ENCODE data around the gene AFAP1.

Gene AFAP1

DNA sequence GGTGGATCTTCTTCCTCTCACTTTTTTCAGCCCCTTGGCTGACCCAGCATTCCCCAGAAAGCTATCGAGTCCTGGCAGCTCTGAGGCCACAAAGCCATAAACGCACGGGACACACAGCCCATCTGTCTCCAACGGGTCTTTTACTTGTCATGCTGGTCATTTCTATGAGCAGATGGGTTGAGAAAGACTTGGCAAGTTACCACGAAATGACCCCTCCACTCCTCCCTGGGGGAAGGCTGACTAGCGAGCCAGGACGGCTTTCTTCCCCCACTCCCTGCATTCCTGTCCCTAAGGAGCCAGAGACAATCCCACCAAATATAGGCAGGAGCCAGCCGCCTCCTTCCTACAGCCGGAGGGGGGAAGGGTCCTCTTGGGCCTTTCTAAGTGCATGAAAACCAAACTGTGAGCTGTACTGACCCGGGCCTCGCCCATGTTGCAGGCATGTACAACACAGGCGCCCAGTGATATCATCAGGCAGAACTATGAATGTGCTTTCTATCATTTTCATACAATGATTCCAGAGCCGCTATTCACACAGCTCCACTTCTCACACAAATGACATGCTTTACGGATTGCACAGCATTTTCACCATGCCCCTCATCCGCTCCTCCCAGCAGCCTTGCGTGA, 28.6 kb downstream of the AFAP1 start:
- DNase-seq = no peak

GRCh38 chr4:7910263-7910896, 29.3 kb downstream of the AFAP1 start:
- DNase-seq = no peak

DNA sequence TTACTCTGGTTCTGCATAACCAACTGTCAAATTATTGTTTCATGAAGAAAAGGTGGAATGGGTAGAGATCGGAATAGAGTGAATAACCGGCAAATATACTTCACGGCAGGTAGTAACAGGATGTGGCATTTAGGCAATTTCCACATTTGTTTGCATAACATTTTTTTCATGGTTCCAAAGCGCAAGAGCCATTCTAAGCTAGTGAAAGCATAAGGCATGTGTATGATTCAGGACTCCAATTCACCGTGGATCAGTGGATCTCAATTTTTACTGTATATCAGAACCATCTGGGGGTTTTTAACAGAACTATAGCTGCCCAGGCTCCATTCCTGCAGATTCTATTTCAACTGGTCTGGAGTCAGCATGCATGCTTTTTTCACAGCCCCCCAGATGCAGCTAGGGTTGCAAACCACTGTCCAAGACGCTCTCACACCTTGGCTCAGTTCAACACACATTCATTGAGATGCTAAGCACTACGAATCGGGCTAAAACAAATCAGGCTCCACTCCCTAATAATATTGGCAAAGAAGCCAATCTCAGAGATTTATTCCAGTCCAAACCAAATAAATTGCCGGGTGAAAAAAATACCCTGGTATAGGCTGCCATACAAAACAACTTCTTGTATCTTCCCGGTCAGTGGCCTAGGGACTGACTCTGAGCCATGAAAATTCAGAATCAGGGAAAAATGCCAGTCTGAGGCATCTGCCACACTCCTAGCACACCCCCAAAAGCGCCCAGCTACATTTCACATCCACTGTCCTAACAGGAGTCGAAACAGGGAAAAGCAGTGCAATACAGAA, 30.0 kb downstream of the AFAP1 start:
- DNase-seq = no peak

DNA sequence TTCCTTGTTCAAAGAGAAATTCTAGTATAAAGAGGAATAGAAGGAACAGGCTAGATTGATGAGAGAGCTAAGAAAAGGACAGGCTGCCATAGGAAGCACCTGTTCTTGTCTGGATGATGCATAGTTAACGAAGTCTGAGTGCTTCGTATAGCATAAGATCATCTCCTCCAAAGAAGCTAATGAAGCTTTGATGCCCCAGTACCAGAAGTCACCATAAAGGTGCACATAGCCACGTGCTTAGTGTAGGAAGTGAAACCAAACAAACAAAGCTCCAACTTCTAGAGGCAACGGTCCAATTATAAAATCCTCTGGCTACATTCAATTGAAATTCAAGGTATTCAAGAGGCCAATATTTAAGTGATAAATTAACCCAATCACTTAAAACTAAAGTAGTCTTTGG, 31.0 kb downstream of the AFAP1 start:
- no peak for DNase-seq

GRCh38 chr4:7907142-7907541, 32.5 kb downstream of the AFAP1 start:
- DNase-seq = no peak

- no peak for DNase-seq
These were observed 33.4 kb downstream of the AFAP1 start for GRCh38 chr4:7906171-7906701.

GRCh38 chr4:7904952-7905915, 34.4 kb downstream of the AFAP1 start:
- DNase-seq = no peak

GRCh38 chr4:7903791-7904516, 35.7 kb downstream of the AFAP1 start:
- no peak for DNase-seq

DNA sequence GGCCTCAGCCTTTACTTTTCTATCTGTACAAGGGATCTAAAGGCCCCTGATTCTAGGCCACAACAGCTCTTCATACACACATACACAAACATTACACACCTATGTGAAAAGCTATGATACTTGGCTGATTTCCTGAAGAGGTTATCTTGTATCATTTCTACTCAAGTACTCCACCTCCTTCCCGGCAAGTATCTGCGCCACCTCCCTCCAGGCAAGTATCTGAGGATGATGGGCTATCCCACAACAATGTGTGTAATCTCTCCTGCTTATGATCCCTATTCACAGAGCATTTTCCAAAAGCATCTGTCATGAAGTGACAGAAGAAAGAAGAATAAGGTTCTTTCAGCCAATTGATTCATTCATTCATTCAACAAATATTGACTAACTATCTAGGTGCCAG, 36.8 kb downstream of the AFAP1 start:
- no peak for DNase-seq

DNA sequence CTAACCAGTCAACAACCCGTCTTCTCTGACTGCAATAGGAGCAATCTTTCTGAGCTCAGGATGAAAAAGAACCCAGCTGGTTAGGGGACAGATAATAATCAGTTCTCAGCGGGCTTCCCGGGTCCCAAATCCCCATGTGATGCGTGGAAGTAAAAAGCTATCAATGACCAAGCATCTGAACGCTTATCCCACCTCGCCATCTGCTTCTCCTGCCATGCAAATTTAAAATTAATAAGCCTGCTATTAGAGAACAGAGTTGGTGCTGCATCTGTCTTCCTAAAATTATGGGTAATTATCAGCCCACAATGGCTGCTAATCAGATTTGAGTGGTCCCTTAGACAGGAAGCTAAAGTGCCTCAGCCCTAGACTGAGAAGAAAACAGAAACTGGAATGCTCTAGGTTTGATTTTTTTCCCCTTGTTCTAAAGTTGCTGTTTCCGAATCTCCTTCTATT, 37.5 kb downstream of the AFAP1 start:
- DNase-seq = no peak

GRCh38 chr4:7901311-7901885, 38.3 kb downstream of the AFAP1 start:
- no peak for DNase-seq

DNA sequence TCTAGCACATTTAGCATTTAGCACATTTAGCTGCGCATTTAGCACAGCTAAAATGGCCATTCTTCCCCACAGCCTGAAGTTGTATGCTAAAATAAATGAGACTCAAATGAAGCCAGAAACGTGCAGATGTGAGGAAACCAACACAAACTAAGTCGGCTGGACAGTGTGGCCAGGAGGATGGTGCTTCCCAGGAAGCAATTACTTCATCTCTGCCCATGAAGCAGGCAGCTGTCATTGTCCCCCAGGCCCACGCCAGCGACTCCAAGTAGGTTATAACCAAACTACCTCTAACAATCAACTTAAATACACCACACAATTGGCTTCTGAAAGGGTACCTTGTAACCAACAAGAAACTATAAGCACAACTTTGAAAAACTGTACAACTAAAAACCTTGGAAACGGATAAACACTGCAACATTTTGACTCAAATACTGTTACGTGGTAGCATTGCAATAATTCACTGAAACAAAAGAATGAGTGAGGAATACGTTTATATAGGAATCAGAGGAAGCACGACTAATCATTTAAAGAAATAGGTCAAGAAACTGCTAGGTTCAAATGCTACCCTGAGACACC, 39.2 kb downstream of the AFAP1 start:
- no peak for DNase-seq

GRCh38 chr4:7899184-7899869, 40.3 kb downstream of the AFAP1 start:
- DNase-seq = no peak

DNA sequence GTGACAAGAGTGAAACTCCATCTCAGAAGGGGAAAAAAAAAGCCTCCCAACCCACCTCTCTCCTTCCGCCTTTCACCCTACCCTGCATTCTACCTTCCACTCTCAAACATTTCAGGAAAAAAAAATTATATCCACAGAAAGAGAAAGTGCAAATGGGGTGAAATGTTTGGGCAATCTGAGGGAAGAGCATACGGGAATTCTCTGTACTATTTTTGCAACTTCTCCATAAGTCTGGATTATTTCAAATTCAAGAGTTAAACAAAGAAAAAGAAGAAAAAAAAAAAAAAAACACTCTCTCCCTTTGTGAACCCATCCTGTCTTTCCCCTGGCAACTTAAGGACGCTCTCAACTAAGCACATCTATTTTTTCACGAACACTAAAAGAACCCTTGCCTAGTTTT, 41.3 kb downstream of the AFAP1 start:
- DNase-seq = no peak

- no peak for DNase-seq
These were observed 41.9 kb downstream of the AFAP1 start for GRCh38 chr4:7897811-7898210.

- DNase-seq = no peak
These were observed 44.9 kb downstream of the AFAP1 start for GRCh38 chr4:7894677-7895181.

GRCh38 chr4:7894098-7894676, 45.5 kb downstream of the AFAP1 start:
- DNase-seq = no peak

DNA sequence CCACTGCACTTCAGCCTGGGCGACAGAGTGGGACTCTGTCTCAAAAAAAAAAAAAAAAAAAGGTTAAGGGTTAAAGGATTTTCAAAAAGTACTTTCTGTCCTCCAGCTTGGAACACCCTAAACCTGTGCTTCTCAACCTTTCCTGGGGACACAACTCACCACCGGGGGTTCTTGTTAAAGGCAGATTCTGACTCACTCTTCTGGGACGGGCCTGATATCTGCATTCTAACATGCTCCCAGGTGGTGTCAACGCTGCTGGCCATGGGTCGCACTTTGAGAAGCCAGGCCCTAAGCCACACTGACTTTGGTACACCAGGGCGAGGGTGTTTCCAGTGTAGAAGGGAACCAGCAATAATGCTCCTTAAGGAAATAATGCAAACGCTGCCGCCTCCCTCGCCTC, 46.1 kb downstream of the AFAP1 start:
- DNase-seq = no peak

GRCh38 chr4:7892212-7893019, 47.2 kb downstream of the AFAP1 start:
- no peak for DNase-seq
